ENCODE results near the gene ARHGAP6.
"Not testable (repeated sequence)": the region's sequence is repeated elsewhere in the genome, so short reads cannot be mapped to it uniquely, and the experiment has no call there.

ARHGAP6 gene

GRCh38 chrX:11395859-11396258 is 269.9 kb downstream of the ARHGAP6 start:
- DNase-seq (ENCODE audit: low read depth in 2 of 2) = no peak

- no peak for DNase-seq (ENCODE audit: low read depth in 2 of 2)
Observed at GRCh38 chrX:11393949-11394654, 271.6 kb downstream of the ARHGAP6 start.

- no peak for DNase-seq (ENCODE audit: low read depth in 2 of 2)
Observed at GRCh38 chrX:11386812-11387211, 278.9 kb downstream of the ARHGAP6 start.

- DNase-seq (ENCODE audit: low read depth in 2 of 2) = no peak
Observed at GRCh38 chrX:11386001-11386523, 279.7 kb downstream of the ARHGAP6 start.

- no peak for DNase-seq (ENCODE audit: low read depth in 2 of 2)
Observed at GRCh38 chrX:11382930-11383329, 282.8 kb downstream of the ARHGAP6 start.

GRCh38 chrX:11381464-11381863 is 284.3 kb downstream of the ARHGAP6 start:
- DNase-seq (ENCODE audit: low read depth in 2 of 2) = no peak

GRCh38 chrX:11380187-11380844 is 285.4 kb downstream of the ARHGAP6 start:
- no peak for DNase-seq (ENCODE audit: low read depth in 2 of 2)

GRCh38 chrX:11376163-11376562 is 289.6 kb downstream of the ARHGAP6 start:
- no peak for DNase-seq (ENCODE audit: low read depth in 2 of 2)

GRCh38 chrX:11375614-11376119 is 290.1 kb downstream of the ARHGAP6 start:
- no peak for DNase-seq (ENCODE audit: low read depth in 2 of 2)

- no peak for DNase-seq (ENCODE audit: low read depth in 2 of 2)
Observed at GRCh38 chrX:11374570-11374969, 291.1 kb downstream of the ARHGAP6 start.

GRCh38 chrX:11371106-11371505 is 294.6 kb downstream of the ARHGAP6 start:
- no peak for DNase-seq (ENCODE audit: low read depth in 2 of 2)

GRCh38 chrX:11367609-11368430 is 297.9 kb downstream of the ARHGAP6 start:
- no peak for DNase-seq (ENCODE audit: low read depth in 2 of 2)

GRCh38 chrX:11366998-11367595 is 298.6 kb downstream of the ARHGAP6 start:
- no peak for DNase-seq (ENCODE audit: low read depth in 2 of 2)

GRCh38 chrX:11365426-11365825 is 300.3 kb downstream of the ARHGAP6 start:
- no peak for DNase-seq (ENCODE audit: low read depth in 2 of 2)

GRCh38 chrX:11364835-11365234 is 300.9 kb downstream of the ARHGAP6 start:
- no peak for DNase-seq (ENCODE audit: low read depth in 2 of 2)

- DNase-seq (ENCODE audit: low read depth in 2 of 2) = not testable (repeated sequence)
Observed at GRCh38 chrX:11363825-11364224, 301.9 kb downstream of the ARHGAP6 start.

GRCh38 chrX:11363069-11363594 is 302.6 kb downstream of the ARHGAP6 start:
- no peak for DNase-seq (ENCODE audit: low read depth in 2 of 2)

- not testable (repeated sequence) for DNase-seq (ENCODE audit: low read depth in 2 of 2)
Observed at GRCh38 chrX:11361666-11362065, 304.1 kb downstream of the ARHGAP6 start.

- DNase-seq (ENCODE audit: low read depth in 2 of 2) = not testable (repeated sequence)
Observed at GRCh38 chrX:11355944-11356343, 309.8 kb downstream of the ARHGAP6 start.

- DNase-seq (ENCODE audit: low read depth in 2 of 2) = no peak
Observed at GRCh38 chrX:11355259-11355909, 310.3 kb downstream of the ARHGAP6 start.

- no peak for DNase-seq (ENCODE audit: low read depth in 2 of 2)
Observed at GRCh38 chrX:11352296-11352741, 313.4 kb downstream of the ARHGAP6 start.

Data from stimulated activated CD8-positive, alpha-beta memory T cell treated with anti-CD3 and anti-CD28 coated beads, Interleukin-15, amount 100 ng/mL, for 48 hours (primary cell).